IMR-90 (cell line): ENCODE data around the gene ADIG. TPM values are rescaled to one million over a fixed set of nuclear protein-coding genes. Genes with fewer than 3 reads are reported as not detected.

ENCODE experiments used
- polyA plus RNA-seq, 3 experiments: library from polyadenylated mRNA; depleted of rRNA; stranded (reverse); fragments of >200 nt; gene quantifications; 2 replicates each; pipeline ENCODE4 v1.2.3, GENCODE V29; 2012; ENCODE audit warnings: low replicate concordance in 1 of 3
- total RNA-seq: library from RNA; depleted of rRNA; stranded (reverse); fragments of >200 nt; gene quantifications from 2 replicates; pipeline ENCODE4 v1.2.3, GENCODE V29; 2012; rRNA removed

Gene ADIG
- total and polyA plus RNA-seq, 2 of the 4 experiments (the other 2 are of a cell fraction): not detected

Other genes with a start within 250 kb of the ADIG start
- gene LBP, start 234.7 kb upstream of the ADIG start, total RNA-seq: not detected in 2 replicates
- gene LBP, start 234.7 kb upstream of the ADIG start, polyA plus RNA-seq (2012; rRNA removed): not detected in 2 replicates
- 5.4 and 6.4 TPM in 2 replicates for gene SNHG17, start 145.9 kb upstream of the ADIG start, total RNA-seq
- gene SNHG17, start 145.9 kb upstream of the ADIG start, polyA plus RNA-seq (2012; rRNA removed): 38.2 and 40.4 TPM in 2 replicates
- gene RALGAPB, start 108.4 kb upstream of the ADIG start, total RNA-seq: 30.3 and 32.8 TPM in 2 replicates
- 11.2 and 12.7 TPM in 2 replicates for gene RALGAPB, start 108.4 kb upstream of the ADIG start, polyA plus RNA-seq (2012; rRNA removed)
- gene ARHGAP40, start 20.6 kb downstream of the ADIG start, total RNA-seq: not detected in 2 replicates
- gene ARHGAP40, start 20.6 kb downstream of the ADIG start, polyA plus RNA-seq (2012; rRNA removed): not detected in 2 replicates
- not detected in 2 replicates for gene SLC32A1, start 143.3 kb downstream of the ADIG start, total RNA-seq
- not detected in 2 replicates for gene SLC32A1, start 143.3 kb downstream of the ADIG start, polyA plus RNA-seq (2012; rRNA removed)
- gene ACTR5, start 167.3 kb downstream of the ADIG start, total RNA-seq: 5.3 and 6.6 TPM in 2 replicates
- gene ACTR5, start 167.3 kb downstream of the ADIG start, polyA plus RNA-seq (2012; rRNA removed): 5.9 and 6.2 TPM in 2 replicates
- not detected in 2 replicates for gene PPP1R16B, start 224.5 kb downstream of the ADIG start, total RNA-seq
- gene PPP1R16B, start 224.5 kb downstream of the ADIG start, polyA plus RNA-seq (2012; rRNA removed): not detected in 2 replicates